ENCODE results near the gene XPOT.
A peak's percentile ranks its signal among the peaks of the same experiment; 100 is the strongest.

The XPOT gene

DNA sequence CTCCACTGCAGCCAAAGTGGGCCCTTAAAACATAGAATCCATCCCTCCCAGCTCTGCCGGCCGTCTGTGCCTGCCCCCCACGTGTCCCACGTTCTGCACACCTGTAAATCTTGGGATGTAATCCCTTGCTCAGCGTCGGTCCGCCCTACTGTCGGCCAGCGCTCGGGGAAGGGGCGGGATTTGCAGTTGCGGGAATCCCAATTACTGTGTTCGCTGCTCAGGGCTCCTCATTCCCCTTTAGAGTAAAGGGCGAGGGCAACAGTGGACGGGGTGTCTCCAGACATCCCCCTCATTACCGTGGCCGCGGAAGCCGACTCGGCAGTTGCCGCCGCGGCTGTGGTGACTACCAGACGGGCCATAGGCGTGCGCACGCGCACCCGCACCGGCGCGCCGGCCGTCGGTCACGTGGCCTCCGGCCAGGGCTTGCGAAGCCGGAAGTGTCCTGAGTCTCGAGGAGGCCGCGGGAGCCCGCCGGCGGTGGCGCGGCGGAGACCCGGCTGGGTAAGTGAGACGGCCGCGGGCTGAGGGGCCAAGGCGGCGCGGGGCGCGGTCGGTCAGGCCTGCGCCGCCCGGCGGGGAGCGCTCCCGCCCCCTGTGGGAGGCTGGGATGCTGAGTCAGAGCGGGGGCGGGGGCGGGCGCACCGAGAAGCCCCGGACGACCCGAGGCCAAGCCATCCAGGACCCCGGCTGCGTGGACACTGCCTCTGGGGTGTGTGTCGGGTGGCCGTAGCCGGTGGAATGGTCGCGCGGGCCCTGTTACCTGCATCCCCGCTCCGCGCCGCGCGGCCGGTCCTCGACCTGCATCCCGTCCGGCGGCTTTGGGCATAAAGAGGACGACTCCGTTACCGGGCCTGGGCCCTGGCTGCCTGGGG is 47.7 kb downstream of the XPOT start, which contains the start of gene TBK1:
TSS of gene TBK1 (plus strand) at position 434 of the 872 bp plus-strand sequence. CDS start 3,751 bp downstream, outside the sequence.
- POLR2A ChIA-PET, result interaction anchor here (0.8 to 1.2 kb wide), 2 partner anchors 15 to 237 kb away, joined by 3 to 4 read pairs; no protein-coding TSS in a partner anchor
- CTCF ChIA-PET, result no interaction called here

GRCh38 chr12:64452559-64453329 is 48.6 kb downstream of the XPOT start:
- peak; percentile 18 for DNase-seq (ENCODE audit: extremely low spot score)
- peak; percentile 66 for TF ChIP-seq PKNOX1 (IDR thresholded peaks at IDR 0.05)
- no peak for TF ChIP-seq ELF4 (IDR thresholded peaks at IDR 0.05)
- ChIA-PET POLR2A (interaction anchor here (1.3 kb wide), 1 partner anchor 49 kb away, joined by 6 read pairs; the partner anchor contains the start of gene XPOT), CTCF (interaction anchor here (1.2 kb wide), 1 partner anchor 97 kb away, joined by 3 read pairs; no protein-coding TSS in a partner anchor)

More for the DNA sequence above, 47.7 kb downstream of the XPOT start, which contains the start of gene TBK1:
- DNase-seq (ENCODE audit: extremely low spot score), result peak; percentile 91
- peak; percentile 66 for TF ChIP-seq ELF4 (IDR thresholded peaks at IDR 0.05)
- TF ChIP-seq PKNOX1 (IDR thresholded peaks at IDR 0.05), result peak; percentile 51
- peak; percentile 47 for TF ChIP-seq L3MBTL2 (conservative IDR thresholded peaks at IDR 0.05)
- no peak for TF ChIP-seq ZNF384 (IDR thresholded peaks at IDR 0.05)

GRCh38 chr12:64455506-64455905 is 51.3 kb downstream of the XPOT start:
- ChIA-PET POLR2A (no interaction called here), CTCF (no interaction called here)
- TF ChIP-seq HDGF (IDR thresholded peaks at IDR 0.05; ENCODE audit: borderline replicate concordance), result no peak
- DNase-seq (ENCODE audit: extremely low spot score), result no peak

GRCh38 chr12:64456119-64456518 is 51.9 kb downstream of the XPOT start:
- ChIA-PET CTCF (no interaction called here), POLR2A (no interaction called here)
- DNase-seq (ENCODE audit: extremely low spot score), result no peak
- TF ChIP-seq TARDBP (IDR thresholded peaks at IDR 0.05), result no peak
- no peak for TF ChIP-seq FOXK2 (IDR thresholded peaks at IDR 0.05)

DNA sequence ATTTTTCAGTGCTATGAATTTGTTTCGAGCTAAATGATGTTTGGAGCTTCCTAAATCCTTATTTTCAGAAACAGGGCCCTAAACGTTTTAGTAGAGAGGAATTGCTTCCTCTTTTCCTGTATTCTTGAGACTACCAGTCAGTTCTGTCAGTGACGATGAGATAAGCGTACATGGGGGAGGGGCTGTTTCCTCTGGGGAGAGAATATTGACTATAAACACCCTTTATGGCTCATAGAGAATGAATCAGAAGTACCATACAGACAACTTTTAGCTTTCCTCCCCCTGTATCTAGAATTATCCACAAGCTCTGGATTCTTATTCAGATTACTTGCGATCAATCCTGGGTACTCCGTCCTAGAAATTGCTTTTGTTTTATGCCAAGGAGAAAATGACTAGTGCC is 52.8 kb downstream of the XPOT start:
- no peak for TF ChIP-seq SUZ12 (IDR thresholded peaks at IDR 0.05)
- no peak for TF ChIP-seq LEF1 (IDR thresholded peaks at IDR 0.05; ENCODE audit: borderline replicate concordance)
- no peak for TF ChIP-seq TARDBP (IDR thresholded peaks at IDR 0.05)
- CTCF ChIA-PET, result no interaction called here
- POLR2A ChIA-PET, result interaction anchor here (0.6 kb wide), 1 partner anchor 53 kb away, joined by 3 read pairs; the partner anchor contains the start of gene XPOT
- DNase-seq (ENCODE audit: extremely low spot score), result no peak

- TF ChIP-seq PKNOX1 (IDR thresholded peaks at IDR 0.05) (no peak), TARDBP (IDR thresholded peaks at IDR 0.05) (no peak), ELF4 (IDR thresholded peaks at IDR 0.05) (no peak), HDGF (IDR thresholded peaks at IDR 0.05; ENCODE audit: borderline replicate concordance) (no peak), FOXM1 (IDR thresholded peaks at IDR 0.05; ENCODE audit: borderline replicate concordance) (no peak), L3MBTL2 (conservative IDR thresholded peaks at IDR 0.05) (no peak), SP1 (IDR thresholded peaks at IDR 0.05) (no peak), ZNF384 (IDR thresholded peaks at IDR 0.05) (no peak), LEF1 (IDR thresholded peaks at IDR 0.05; ENCODE audit: borderline replicate concordance) (no peak), CTBP1 (IDR thresholded peaks at IDR 0.05; ENCODE audit: borderline replicate concordance) (no peak)
- ChIA-PET CTCF (no interaction called here), POLR2A (no interaction called here)
- DNase-seq (ENCODE audit: extremely low spot score), result no peak
Measured at GRCh38 chr12:64457466-64457865, 53.3 kb downstream of the XPOT start.

GRCh38 chr12:64457923-64458322 is 53.7 kb downstream of the XPOT start:
- no peak for DNase-seq (ENCODE audit: extremely low spot score)
- ChIA-PET POLR2A (no interaction called here), CTCF (no interaction called here)
- no peak for TF ChIP-seq NFRKB (IDR thresholded peaks at IDR 0.05)
- no peak for TF ChIP-seq PKNOX1 (IDR thresholded peaks at IDR 0.05)
- TF ChIP-seq FOXK2 (IDR thresholded peaks at IDR 0.05), result no peak
- no peak for TF ChIP-seq L3MBTL2 (conservative IDR thresholded peaks at IDR 0.05)
- TF ChIP-seq HDGF (IDR thresholded peaks at IDR 0.05; ENCODE audit: borderline replicate concordance), result no peak
- no peak for TF ChIP-seq FOXM1 (IDR thresholded peaks at IDR 0.05; ENCODE audit: borderline replicate concordance)
- no peak for TF ChIP-seq SUZ12 (IDR thresholded peaks at IDR 0.05)
- no peak for TF ChIP-seq ELF4 (IDR thresholded peaks at IDR 0.05)
- TF ChIP-seq LEF1 (IDR thresholded peaks at IDR 0.05; ENCODE audit: borderline replicate concordance), result no peak
- no peak for TF ChIP-seq TARDBP (IDR thresholded peaks at IDR 0.05)
- no peak for TF ChIP-seq ARNT (IDR thresholded peaks at IDR 0.05)

Data from HEK293T (cell line).